Immature natural killer cell (primary cell): ENCODE measurements around the gene KCNMA1. TPM values are rescaled to one million over a fixed set of nuclear protein-coding genes. Genes with fewer than 3 reads are reported as not detected.

Experiments used
- DNase-seq, 3 donors: peaks; one replicate each; pipeline ENCODE4 v3.0.0; 2022; ENCODE audit warnings: mixed read lengths in 1 of 3
- H3K27ac Mint-ChIP-seq, 6 donors: one replicate each; pipeline ENCODE4 v1.8.0; 2020; ENCODE audit warnings: mixed read lengths in 6 of 6, mild to moderate bottlenecking in 5 of 6, inconsistent platforms in 4 of 6, moderate library complexity in 3 of 6
- H3K27me3 Mint-ChIP-seq, 3 donors: one replicate each; pipeline ENCODE4 v1.8.0; 2020 to 2021; ENCODE audit warnings: low read depth in 3 of 3, mild to moderate bottlenecking in 3 of 3, mixed read lengths in 3 of 3, moderate library complexity in 3 of 3, inconsistent platforms in 1 of 3
- H3K36me3 Mint-ChIP-seq, 3 donors: one replicate each; pipeline ENCODE4 v1.8.0; 2020; ENCODE audit warnings: mixed read lengths in 3 of 3, inconsistent platforms in 2 of 3, mild to moderate bottlenecking in 2 of 3
- H3K4me1 Mint-ChIP-seq, 2 donors: one replicate each; pipeline ENCODE4 v1.8.0; 2020; ENCODE audit warnings: inconsistent platforms in 2 of 2, mild to moderate bottlenecking in 2 of 2, mixed read lengths in 2 of 2, moderate library complexity in 1 of 2
- H3K4me3 Mint-ChIP-seq, 5 donors: one replicate each; pipeline ENCODE4 v1.8.0; 2020; ENCODE audit warnings: mild to moderate bottlenecking in 5 of 5, mixed read lengths in 5 of 5, inconsistent platforms in 3 of 5, moderate library complexity in 3 of 5
- H3K9me3 Mint-ChIP-seq, 6 donors: one replicate each; pipeline ENCODE4 v1.8.0; 2020; ENCODE audit warnings: mild to moderate bottlenecking in 6 of 6, mixed read lengths in 6 of 6, inconsistent platforms in 4 of 6, moderate library complexity in 3 of 6
- polyA plus RNA-seq, 3 donors: library from polyadenylated mRNA; unstranded; fragments of 300-500 nt; fragmentation: Illumina TruSeq; gene quantifications; one replicate each; pipeline ENCODE4 v1.2.3, GENCODE V29; 2021

The KCNMA1 gene
- polyA plus RNA-seq, 3 donors from 2014 or later = not detected

GRCh38 chr10:77247031-77247990 is 390.3 kb downstream of the KCNMA1 start:
- Mint-ChIP-seq H3K36me3 (no peaks in the 10 kb centered on the region), H3K27me3 (peaks cover 0 to 10% (median 4%) of the 10 kb centered on the region in 3 donors), H3K4me3 (no peak overlapping the region), H3K4me1 (peaks cover 11 to 14% of the 10 kb centered on the region in 2 donors), H3K9me3 (no peaks in the 10 kb centered on the region), H3K27ac (no peak overlapping the region)
- DNase-seq = no peak

GRCh38 chr10:77245953-77246352 is 391.7 kb downstream of the KCNMA1 start:
- DNase-seq = no peak
- no peaks in the 10 kb centered on the region for H3K36me3 Mint-ChIP-seq
- H3K4me1 Mint-ChIP-seq = peaks cover 0 to 4% of the 10 kb centered on the region in 2 donors
- H3K4me3 Mint-ChIP-seq = no peak overlapping the region
- no peaks in the 10 kb centered on the region for H3K9me3 Mint-ChIP-seq
- H3K27me3 Mint-ChIP-seq = peaks cover 0 to 10% (median 4%) of the 10 kb centered on the region in 3 donors
- H3K27ac Mint-ChIP-seq = no peak overlapping the region

- Mint-ChIP-seq H3K27me3 (peaks cover 0 to 10% (median 4%) of the 10 kb centered on the region in 3 donors), H3K36me3 (no peaks in the 10 kb centered on the region), H3K27ac (no peak overlapping the region), H3K4me1 (peaks cover 0 to 4% of the 10 kb centered on the region in 2 donors), H3K9me3 (no peaks in the 10 kb centered on the region), H3K4me3 (no peak overlapping the region)
- no peak for DNase-seq
Measured at GRCh38 chr10:77244746-77245145, 392.9 kb downstream of the KCNMA1 start.

DNA sequence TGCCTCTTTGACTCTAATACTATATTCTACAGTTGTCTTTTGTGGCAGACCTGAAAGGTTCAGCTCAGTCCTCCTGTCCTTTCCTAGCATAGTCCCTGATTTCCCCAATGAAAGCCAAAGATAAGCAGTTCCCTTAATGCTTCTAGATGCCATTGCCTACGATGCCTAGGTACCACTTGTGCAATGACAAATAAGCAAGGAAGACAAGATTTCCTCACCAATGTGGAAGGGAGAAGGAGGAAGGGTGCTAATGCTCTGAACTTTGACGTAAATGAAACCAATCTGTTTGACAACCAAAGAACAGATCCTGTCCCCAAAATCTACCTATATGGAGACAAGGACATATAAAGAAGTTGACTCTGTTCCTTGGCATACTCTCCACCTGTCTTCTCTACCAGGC is 393.3 kb downstream of the KCNMA1 start:
- H3K36me3 Mint-ChIP-seq = no peaks in the 10 kb centered on the region
- no peak overlapping the region for H3K27ac Mint-ChIP-seq
- H3K27me3 Mint-ChIP-seq = peaks cover 0 to 10% (median 4%) of the 10 kb centered on the region in 3 donors
- no peaks in the 10 kb centered on the region for H3K9me3 Mint-ChIP-seq
- H3K4me1 Mint-ChIP-seq = peaks cover 0 to 4% of the 10 kb centered on the region in 2 donors
- H3K4me3 Mint-ChIP-seq = no peak overlapping the region
- no peak for DNase-seq

- Mint-ChIP-seq H3K27ac (no peak overlapping the region), H3K4me3 (no peak overlapping the region), H3K4me1 (peaks cover 0 to 4% of the 10 kb centered on the region in 2 donors), H3K27me3 (peaks cover under 1 to 9% (median 1%) of the 10 kb centered on the region in 3 donors), H3K9me3 (no peaks in the 10 kb centered on the region), H3K36me3 (no peaks in the 10 kb centered on the region)
- DNase-seq = no peak
Measured at GRCh38 chr10:77241350-77241725, 396.3 kb downstream of the KCNMA1 start.

DNA sequence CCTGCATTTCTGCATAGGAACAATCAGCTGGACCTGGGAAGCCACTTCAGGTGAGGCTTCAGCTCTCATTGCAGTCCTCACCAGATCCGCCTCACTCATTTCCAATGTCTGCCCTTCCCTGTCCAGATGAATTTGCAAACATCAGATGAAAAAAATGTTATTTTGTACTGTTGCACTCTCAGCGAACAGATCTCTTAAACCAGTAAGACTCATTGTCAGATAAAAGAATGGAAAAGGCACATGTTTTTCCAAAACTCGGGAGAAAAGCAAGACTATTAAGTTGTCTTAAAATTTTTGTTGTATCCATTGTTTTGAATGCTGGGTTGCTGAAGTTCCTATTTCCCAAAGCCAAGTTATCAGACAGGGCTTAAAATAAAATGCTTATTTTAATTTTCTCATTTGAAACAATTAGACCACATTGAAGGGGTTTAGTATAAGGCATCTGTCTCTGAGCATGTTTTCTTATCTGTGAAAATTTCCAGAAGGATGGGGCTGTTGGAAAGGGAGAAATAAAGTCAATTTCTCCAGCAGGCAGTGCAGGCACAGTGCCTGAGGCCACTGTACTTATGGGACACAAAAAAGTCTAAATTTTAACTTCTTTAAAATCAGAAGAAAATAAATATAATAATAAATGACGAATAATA is 396.8 kb downstream of the KCNMA1 start:
- Mint-ChIP-seq H3K4me1 (peaks cover 0 to 4% of the 10 kb centered on the region in 2 donors), H3K27ac (no peak overlapping the region), H3K27me3 (peaks cover 1 to 9% (median 1%) of the 10 kb centered on the region in 3 donors), H3K4me3 (no peak overlapping the region), H3K36me3 (no peaks in the 10 kb centered on the region), H3K9me3 (no peaks in the 10 kb centered on the region)
- DNase-seq = no peak

GRCh38 chr10:77240041-77240652 is 397.5 kb downstream of the KCNMA1 start:
- H3K27ac Mint-ChIP-seq = no peak overlapping the region
- no peaks in the 10 kb centered on the region for H3K36me3 Mint-ChIP-seq
- no peak for DNase-seq
- peaks cover 0 to 4% of the 10 kb centered on the region in 2 donors for H3K4me1 Mint-ChIP-seq
- peaks cover 0 to 9% (median 1%) of the 10 kb centered on the region in 3 donors for H3K27me3 Mint-ChIP-seq
- H3K9me3 Mint-ChIP-seq = no peaks in the 10 kb centered on the region
- no peak overlapping the region for H3K4me3 Mint-ChIP-seq

DNA sequence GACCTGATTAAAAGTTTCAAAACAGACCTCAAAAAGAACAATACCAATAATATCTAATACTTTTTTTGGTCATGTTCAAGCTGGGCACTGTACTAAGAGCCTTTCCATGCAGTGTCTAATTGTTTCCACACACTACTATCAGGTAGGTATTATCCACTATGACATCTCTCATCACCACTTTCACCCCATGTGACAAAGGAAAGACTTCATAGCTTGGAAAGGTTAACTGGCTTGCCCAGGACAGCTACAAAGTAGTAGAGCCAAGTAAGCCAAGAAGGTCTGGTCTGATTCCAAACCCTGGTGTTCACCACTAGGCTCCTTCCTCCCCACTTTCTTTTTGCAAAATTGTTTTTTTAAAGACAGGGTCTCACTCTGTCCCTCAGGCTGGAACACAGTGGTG is 400.5 kb downstream of the KCNMA1 start:
- no peak for DNase-seq
- no peaks in the 10 kb centered on the region for H3K36me3 Mint-ChIP-seq
- no peak overlapping the region for H3K27ac Mint-ChIP-seq
- peaks cover 2 to 3% (median 3%) of the 10 kb centered on the region in 3 donors for H3K27me3 Mint-ChIP-seq
- peaks cover 0 to 3% (median 0%) of the 10 kb centered on the region in 6 donors for H3K9me3 Mint-ChIP-seq
- H3K4me1 Mint-ChIP-seq = no peaks in the 10 kb centered on the region
- no peak overlapping the region for H3K4me3 Mint-ChIP-seq

DNA sequence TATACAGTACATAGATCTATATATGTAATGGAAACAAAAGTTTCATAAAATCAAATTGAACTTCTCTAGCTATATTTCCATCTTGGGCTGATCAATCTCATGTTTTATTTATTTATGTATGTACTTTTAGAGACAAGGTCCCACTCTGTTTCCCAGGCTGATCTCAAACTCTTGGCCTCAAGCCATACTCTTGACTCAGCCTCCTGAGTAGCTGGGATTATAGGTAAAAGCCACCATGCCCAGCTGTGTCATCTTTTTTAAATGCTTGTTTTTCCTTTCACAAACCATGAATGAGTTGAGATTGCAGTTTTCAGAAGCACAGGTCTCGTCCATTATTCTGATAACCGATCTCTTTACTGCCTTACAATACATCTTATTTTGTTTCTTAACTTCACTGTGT is 400.9 kb downstream of the KCNMA1 start:
- no peak for DNase-seq
- no peaks in the 10 kb centered on the region for H3K36me3 Mint-ChIP-seq
- no peaks in the 10 kb centered on the region for H3K4me1 Mint-ChIP-seq
- peaks cover 2 to 3% (median 3%) of the 10 kb centered on the region in 3 donors for H3K27me3 Mint-ChIP-seq
- no peak overlapping the region for H3K27ac Mint-ChIP-seq
- peaks cover 0 to 3% (median 0%) of the 10 kb centered on the region in 6 donors for H3K9me3 Mint-ChIP-seq
- H3K4me3 Mint-ChIP-seq = no peak overlapping the region

DNA sequence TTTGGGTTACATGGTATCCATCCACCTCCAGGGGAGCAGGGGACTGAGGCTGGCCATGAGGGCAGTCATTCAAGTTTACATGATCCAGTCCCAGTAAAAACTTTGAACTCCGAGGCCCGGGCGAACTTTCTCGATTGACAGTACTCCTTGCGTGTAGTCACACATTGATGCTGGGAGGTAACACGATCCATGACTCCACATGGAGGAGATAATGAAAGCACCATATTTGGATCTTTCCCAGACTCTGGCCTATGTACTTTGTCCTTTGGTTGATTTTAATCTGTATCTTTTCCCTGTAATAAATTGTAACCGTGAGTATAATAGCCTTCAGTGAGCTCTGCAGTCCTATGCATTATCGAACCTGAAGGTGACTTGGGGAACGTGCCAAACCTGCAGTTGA is 401.6 kb downstream of the KCNMA1 start:
- Mint-ChIP-seq H3K27me3 (peaks cover 3 to 5% (median 3%) of the 10 kb centered on the region in 3 donors), H3K4me1 (no peaks in the 10 kb centered on the region), H3K36me3 (no peaks in the 10 kb centered on the region), H3K4me3 (no peak overlapping the region), H3K9me3 (peaks cover 0 to 3% (median 0%) of the 10 kb centered on the region in 6 donors), H3K27ac (no peak overlapping the region)
- DNase-seq = no peak

GRCh38 chr10:77234599-77234998 is 403.0 kb downstream of the KCNMA1 start:
- Mint-ChIP-seq H3K36me3 (no peaks in the 10 kb centered on the region), H3K9me3 (peaks cover 0 to 3% (median 0%) of the 10 kb centered on the region in 6 donors), H3K27ac (no peak overlapping the region), H3K4me3 (no peak overlapping the region), H3K27me3 (peaks cover 3 to 6% (median 5%) of the 10 kb centered on the region in 3 donors), H3K4me1 (no peaks in the 10 kb centered on the region)
- no peak for DNase-seq

DNA sequence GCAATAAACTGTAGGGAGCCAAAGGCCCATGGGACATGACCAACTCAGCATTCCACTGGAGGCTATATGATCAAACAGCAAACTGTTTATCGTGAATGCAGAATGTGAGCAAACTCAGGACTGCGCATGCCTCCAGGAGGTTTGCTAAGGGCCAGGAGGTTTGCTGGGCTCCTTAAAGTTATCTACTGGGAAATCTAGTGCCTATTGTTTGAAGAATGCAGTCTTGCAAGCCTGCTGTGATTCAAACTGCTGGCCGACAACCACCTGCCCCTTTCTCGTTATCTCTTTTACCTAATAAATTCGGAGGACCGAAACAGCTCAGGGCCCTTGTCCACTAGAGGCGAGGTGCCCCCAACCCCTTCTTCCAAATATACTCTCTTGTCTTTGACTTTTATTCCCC is 404.1 kb downstream of the KCNMA1 start:
- Mint-ChIP-seq H3K4me1 (no peaks in the 10 kb centered on the region), H3K27ac (no peak overlapping the region), H3K36me3 (no peaks in the 10 kb centered on the region), H3K27me3 (peaks cover 3 to 6% (median 5%) of the 10 kb centered on the region in 3 donors), H3K9me3 (peaks cover 0 to 3% (median 0%) of the 10 kb centered on the region in 6 donors), H3K4me3 (no peak overlapping the region)
- no peak for DNase-seq

DNA sequence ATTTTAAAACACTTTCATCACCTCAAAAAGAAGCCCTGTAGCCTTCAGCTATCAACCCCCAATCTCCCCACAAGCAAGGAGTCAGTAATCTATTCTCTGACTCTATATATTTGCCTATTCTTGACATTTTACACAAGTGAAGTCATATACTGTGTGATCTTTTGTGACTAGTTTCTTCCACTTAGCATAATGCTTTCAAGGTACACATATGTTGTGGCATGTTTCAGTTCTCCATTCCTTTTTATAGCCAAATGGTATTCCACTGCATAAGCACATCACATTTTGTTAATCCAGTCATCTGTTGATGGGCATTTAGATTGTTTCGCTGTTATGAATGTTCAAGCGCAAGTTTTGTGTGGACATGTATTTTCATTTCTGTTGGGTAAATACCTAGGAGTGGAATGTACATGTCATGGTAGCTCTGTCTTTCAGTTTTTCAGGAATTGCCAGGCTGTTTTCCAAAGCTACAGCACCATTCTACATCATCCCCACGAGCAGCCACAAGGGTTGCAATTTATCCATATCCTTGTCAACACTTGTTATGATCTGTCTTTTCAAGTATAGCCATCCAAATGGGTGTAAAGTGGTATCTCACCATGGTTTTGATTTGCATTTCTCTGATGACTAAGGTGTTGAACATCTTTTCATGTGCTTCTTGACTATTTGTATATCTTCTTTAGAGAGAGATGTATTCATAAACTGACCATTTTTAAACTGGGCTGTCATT is 405.6 kb downstream of the KCNMA1 start:
- Mint-ChIP-seq H3K36me3 (no peaks in the 10 kb centered on the region), H3K4me3 (no peak overlapping the region), H3K27me3 (peaks cover 3 to 6% (median 5%) of the 10 kb centered on the region in 3 donors), H3K27ac (no peak overlapping the region), H3K9me3 (peaks cover 0 to 3% (median 0%) of the 10 kb centered on the region in 6 donors), H3K4me1 (no peaks in the 10 kb centered on the region)
- DNase-seq = no peak
